ENCODE measurements around the gene LYPD6B.
"Not testable (repeated sequence)": the region's sequence is repeated elsewhere in the genome, so short reads cannot be mapped to it uniquely, and the experiment has no call there.

LYPD6B gene

GRCh38 chr2:149221898-149222297 is 183.4 kb downstream of the LYPD6B start:
- no peak for DNase-seq

GRCh38 chr2:149223472-149224095 is 185.1 kb downstream of the LYPD6B start:
- no peak for DNase-seq

GRCh38 chr2:149224543-149224942 is 186.0 kb downstream of the LYPD6B start:
- no peak for DNase-seq

- peak in 1 of 2 experiments; percentile 37 for DNase-seq
Measured at GRCh38 chr2:149225446-149225845, 186.9 kb downstream of the LYPD6B start.

GRCh38 chr2:149226790-149227189 is 188.3 kb downstream of the LYPD6B start:
- DNase-seq: no peak

- no peak for DNase-seq
Measured at GRCh38 chr2:149235816-149236375, 197.4 kb downstream of the LYPD6B start.

GRCh38 chr2:149236410-149236809 is 197.9 kb downstream of the LYPD6B start:
- DNase-seq: no peak

- no peak for DNase-seq
Measured at GRCh38 chr2:149246186-149246585, 207.7 kb downstream of the LYPD6B start.

- DNase-seq: not testable (repeated sequence)
Measured at GRCh38 chr2:149251436-149251835, 212.9 kb downstream of the LYPD6B start.

- DNase-seq: not testable (repeated sequence)
Measured at GRCh38 chr2:149256877-149257276, 218.4 kb downstream of the LYPD6B start.

- no peak for DNase-seq
Measured at GRCh38 chr2:149258531-149258930, 220.0 kb downstream of the LYPD6B start.

- DNase-seq: no peak
Measured at GRCh38 chr2:149259136-149259535, 220.6 kb downstream of the LYPD6B start.

- DNase-seq: no peak
Measured at GRCh38 chr2:149261692-149262091, 223.2 kb downstream of the LYPD6B start.

Measured in NCI-H2081 (cell line).